ENCODE data around the gene IDUA. TPM values are rescaled to one million over a fixed set of nuclear protein-coding genes. Genes with fewer than 3 reads are reported as not detected.

IDUA gene
- total RNA-seq, 1 donor from 2014 or later = 9.5 TPM

GRCh38 chr4:1015179-1015578 is 28.3 kb downstream of the IDUA start:
- DNase-seq (ENCODE audit: low read depth in 2 of 2) = no peak

GRCh38 chr4:1015746-1016145 is 28.9 kb downstream of the IDUA start:
- no peak for DNase-seq (ENCODE audit: low read depth in 2 of 2)

- DNase-seq (ENCODE audit: low read depth in 2 of 2) = no peak
Measured at GRCh38 chr4:1017211-1017610, 30.4 kb downstream of the IDUA start.

GRCh38 chr4:1017706-1018105 is 30.9 kb downstream of the IDUA start:
- DNase-seq (ENCODE audit: low read depth in 2 of 2) = no peak

GRCh38 chr4:1018147-1019020 is 31.5 kb downstream of the IDUA start:
- DNase-seq (ENCODE audit: low read depth in 2 of 2) = no peak

- DNase-seq (ENCODE audit: low read depth in 2 of 2) = no peak
Measured at GRCh38 chr4:1019320-1019719, 32.5 kb downstream of the IDUA start.

- DNase-seq (ENCODE audit: low read depth in 2 of 2) = no peak
Measured at GRCh38 chr4:1019729-1020470, 33.1 kb downstream of the IDUA start.

- no peak for DNase-seq (ENCODE audit: low read depth in 2 of 2)
Measured at GRCh38 chr4:1021386-1022050, 34.7 kb downstream of the IDUA start.

- no peak for DNase-seq (ENCODE audit: low read depth in 2 of 2)
Measured at GRCh38 chr4:1022051-1022738, 35.4 kb downstream of the IDUA start.

- no peak for DNase-seq (ENCODE audit: low read depth in 2 of 2)
Measured at GRCh38 chr4:1022739-1023066, 35.9 kb downstream of the IDUA start.

GRCh38 chr4:1023075-1023640 is 36.3 kb downstream of the IDUA start:
- DNase-seq (ENCODE audit: low read depth in 2 of 2) = no peak

GRCh38 chr4:1023895-1024740 is 37.3 kb downstream of the IDUA start:
- no peak for DNase-seq (ENCODE audit: low read depth in 2 of 2)

GRCh38 chr4:1024882-1025545 is 38.2 kb downstream of the IDUA start:
- DNase-seq (ENCODE audit: low read depth in 2 of 2) = no peak

- DNase-seq (ENCODE audit: low read depth in 2 of 2) = peak; percentile 34 to 46
Measured at GRCh38 chr4:1026115-1026514, 39.3 kb downstream of the IDUA start.

GRCh38 chr4:1027219-1027914 is 40.5 kb downstream of the IDUA start:
- DNase-seq (ENCODE audit: low read depth in 2 of 2) = no peak

GRCh38 chr4:1027915-1028238 is 41.0 kb downstream of the IDUA start:
- no peak for DNase-seq (ENCODE audit: low read depth in 2 of 2)

GRCh38 chr4:1028574-1029220 is 41.9 kb downstream of the IDUA start:
- no peak for DNase-seq (ENCODE audit: low read depth in 2 of 2)

GRCh38 chr4:1029529-1029928 is 42.7 kb downstream of the IDUA start:
- DNase-seq (ENCODE audit: low read depth in 2 of 2) = no peak

- DNase-seq (ENCODE audit: low read depth in 2 of 2) = no peak
Measured at GRCh38 chr4:1030031-1030430, 43.2 kb downstream of the IDUA start.

Data from lung microvascular endothelial cell (primary cell).